ENCODE measurements around the gene ARL10. TPM values are rescaled to one million over a fixed set of nuclear protein-coding genes. Genes with fewer than 3 reads are reported as not detected.

The ARL10 gene
- total and polyA plus RNA-seq, 4 donors: 0.35 to 2.2 (median 1.5) TPM

DNA sequence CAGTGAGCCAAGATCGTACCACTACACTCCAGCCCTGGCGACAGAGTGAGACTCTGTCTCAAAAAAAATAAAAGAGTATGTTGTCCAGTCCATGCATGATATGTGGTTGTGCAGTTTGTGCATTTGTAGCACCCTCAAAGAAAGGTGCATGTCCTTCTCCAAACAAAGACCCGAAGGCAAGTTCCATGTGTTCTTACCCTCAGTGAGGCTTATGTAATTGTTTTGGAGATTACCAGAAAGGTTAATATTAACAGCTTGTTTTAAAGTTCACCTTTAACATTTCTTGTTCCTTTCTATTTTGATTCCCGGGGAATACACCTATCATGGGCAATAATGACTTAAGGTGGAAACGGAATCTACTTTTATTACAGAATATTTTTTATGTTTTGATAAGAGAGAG lies 26.0 kb upstream of the ARL10 start:
- Histone ChIP-seq H3K27ac (ENCODE audit: low read depth in 1 of 2, low read length in 2 of 2) (peak overlapping the region; percentile 44 to 75), H3K9me3 (ENCODE audit: control insufficient read depth in 4 of 4, low read length in 3 of 4) (peaks cover 0 to under 1% (median 0%) of the 10 kb centered on the region in 4 donors), H3K36me3 (ENCODE audit: control insufficient read depth in 4 of 4, insufficient read depth in 3 of 4, low read depth in 1 of 4, low read length in 3 of 4) (peaks cover 0 to 2% (median 2%) of the 10 kb centered on the region in 4 donors), H3K4me1 (ENCODE audit: control insufficient read depth in 4 of 4, insufficient read depth in 4 of 4, low read length in 3 of 4) (peaks cover 9 to 51% (median 39%) of the 10 kb centered on the region in 4 donors), H3K27me3 (ENCODE audit: control insufficient read depth in 4 of 4, insufficient read depth in 4 of 4, low read length in 3 of 4) (no peaks in the 10 kb centered on the region), H3K9ac (ENCODE audit: low read depth in 1 of 2, low read length in 2 of 2) (peak overlapping the region; percentile 19 to 58), H3K4me3 (ENCODE audit: low read depth in 1 of 3, low read length in 3 of 3) (peak overlapping the region in 1 of 3 donors; percentile 5)
- WGBS: 40% methylated on average over 5 of the region's 5 CpGs
- DNase-seq (ENCODE audit: low spot score): no peak
- TF ChIP-seq, protein P1, sequence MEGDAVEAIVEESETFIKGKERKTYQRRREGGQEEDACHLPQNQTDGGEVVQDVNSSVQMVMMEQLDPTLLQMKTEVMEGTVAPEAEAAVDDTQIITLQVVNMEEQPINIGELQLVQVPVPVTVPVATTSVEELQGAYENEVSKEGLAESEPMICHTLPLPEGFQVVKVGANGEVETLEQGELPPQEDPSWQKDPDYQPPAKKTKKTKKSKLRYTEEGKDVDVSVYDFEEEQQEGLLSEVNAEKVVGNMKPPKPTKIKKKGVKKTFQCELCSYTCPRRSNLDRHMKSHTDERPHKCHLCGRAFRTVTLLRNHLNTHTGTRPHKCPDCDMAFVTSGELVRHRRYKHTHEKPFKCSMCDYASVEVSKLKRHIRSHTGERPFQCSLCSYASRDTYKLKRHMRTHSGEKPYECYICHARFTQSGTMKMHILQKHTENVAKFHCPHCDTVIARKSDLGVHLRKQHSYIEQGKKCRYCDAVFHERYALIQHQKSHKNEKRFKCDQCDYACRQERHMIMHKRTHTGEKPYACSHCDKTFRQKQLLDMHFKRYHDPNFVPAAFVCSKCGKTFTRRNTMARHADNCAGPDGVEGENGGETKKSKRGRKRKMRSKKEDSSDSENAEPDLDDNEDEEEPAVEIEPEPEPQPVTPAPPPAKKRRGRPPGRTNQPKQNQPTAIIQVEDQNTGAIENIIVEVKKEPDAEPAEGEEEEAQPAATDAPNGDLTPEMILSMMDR (IDR thresholded peaks at IDR 0.05; ENCODE audit: low read depth, low read length, missing input control): no peak
- TF ChIP-seq MAX (IDR thresholded peaks at IDR 0.05) (peak; percentile 87), NR2F2 (IDR thresholded peaks at IDR 0.05) (no peak), RAD21 (IDR thresholded peaks at IDR 0.05) (peak in 1 of 2 donors; percentile 32), YY1 (IDR thresholded peaks at IDR 0.05) (peak; percentile 53), GABPA (IDR thresholded peaks at IDR 0.05 in 1 of 2, conservative IDR thresholded peaks at IDR 0.05 in 1 of 2) (no peak), JUND (IDR thresholded peaks at IDR 0.05) (peak in 1 of 2 donors; percentile 50), RXRA (IDR thresholded peaks at IDR 0.05) (peak; percentile 64 to 86), ZBTB33 (IDR thresholded peaks at IDR 0.05) (peak; percentile 63), HNF4G (IDR thresholded peaks at IDR 0.05) (no peak), FOXA2 (IDR thresholded peaks at IDR 0.05) (peak; percentile 33), FOXA1 (IDR thresholded peaks at IDR 0.05) (no peak), HNF4A (conservative IDR thresholded peaks at IDR 0.05) (peak; percentile 55 to 84), EGR1 (IDR thresholded peaks at IDR 0.05; ENCODE audit: low read depth in 2 of 2) (no peak), TAF1 (conservative IDR thresholded peaks at IDR 0.05) (no peak), SP1 (IDR thresholded peaks at IDR 0.05) (peak; percentile 64)
- TF ChIP-seq, protein P2, sequence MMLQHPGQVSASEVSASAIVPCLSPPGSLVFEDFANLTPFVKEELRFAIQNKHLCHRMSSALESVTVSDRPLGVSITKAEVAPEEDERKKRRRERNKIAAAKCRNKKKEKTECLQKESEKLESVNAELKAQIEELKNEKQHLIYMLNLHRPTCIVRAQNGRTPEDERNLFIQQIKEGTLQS (IDR thresholded peaks at IDR 0.05): no peak

- Histone ChIP-seq H3K36me3 (ENCODE audit: control insufficient read depth in 4 of 4, insufficient read depth in 3 of 4, low read depth in 1 of 4, low read length in 3 of 4) (peaks cover 0 to 20% (median 17%) of the 10 kb centered on the region in 4 donors), H3K4me3 (ENCODE audit: low read depth in 1 of 3, low read length in 3 of 3) (no peak overlapping the region), H3K27me3 (ENCODE audit: control insufficient read depth in 4 of 4, insufficient read depth in 4 of 4, low read length in 3 of 4) (no peaks in the 10 kb centered on the region), H3K27ac (ENCODE audit: low read depth in 1 of 2, low read length in 2 of 2) (peak overlapping the region; percentile 0 to 28), H3K4me1 (ENCODE audit: control insufficient read depth in 4 of 4, insufficient read depth in 4 of 4, low read length in 3 of 4) (peaks cover 9 to 51% (median 39%) of the 10 kb centered on the region in 4 donors), H3K9me3 (ENCODE audit: control insufficient read depth in 4 of 4, low read length in 3 of 4) (no peaks in the 10 kb centered on the region), H3K9ac (ENCODE audit: low read depth in 1 of 2, low read length in 2 of 2) (no peak overlapping the region)
- DNase-seq (ENCODE audit: low spot score): peak; percentile 68
- WGBS: 50% methylated on average over 2 of the region's 2 CpGs
- no peak for TF ChIP-seq YY1 (IDR thresholded peaks at IDR 0.05)
- TF ChIP-seq, protein P2 (IDR thresholded peaks at IDR 0.05): no peak
- no peak for TF ChIP-seq TAF1 (conservative IDR thresholded peaks at IDR 0.05)
- TF ChIP-seq FOXA1 (IDR thresholded peaks at IDR 0.05): peak; percentile 15
- TF ChIP-seq FOXA2 (IDR thresholded peaks at IDR 0.05): peak; percentile 58
- TF ChIP-seq MAX (IDR thresholded peaks at IDR 0.05): no peak
- TF ChIP-seq NR2F2 (IDR thresholded peaks at IDR 0.05): no peak
- peak; percentile 20 for TF ChIP-seq REST (IDR thresholded peaks at IDR 0.05)
- peak; percentile 65 for TF ChIP-seq SP1 (IDR thresholded peaks at IDR 0.05)
- TF ChIP-seq GABPA (IDR thresholded peaks at IDR 0.05 in 1 of 2, conservative IDR thresholded peaks at IDR 0.05 in 1 of 2): no peak
- TF ChIP-seq HNF4A (conservative IDR thresholded peaks at IDR 0.05): peak; percentile 77 to 84
- TF ChIP-seq RXRA (IDR thresholded peaks at IDR 0.05): peak in 1 of 2 donors; percentile 52
- peak; percentile 65 for TF ChIP-seq HNF4G (IDR thresholded peaks at IDR 0.05)
- TF ChIP-seq, protein P1 (IDR thresholded peaks at IDR 0.05; ENCODE audit: low read depth, low read length, missing input control): no peak
- no peak for TF ChIP-seq EGR1 (IDR thresholded peaks at IDR 0.05; ENCODE audit: low read depth in 2 of 2)
Observed at GRCh38 chr5:176341325-176342157, 23.7 kb upstream of the ARL10 start.
